Large intestine (tissue), 3 donors: Measurements from ENCODE around the gene MARK2. TPM values are rescaled to one million over a fixed set of nuclear protein-coding genes. Genes with fewer than 3 reads are reported as not detected.

Experiments used
- DNase-seq, 2 donors: peaks; one replicate each; pipeline versions ENCODE4 v3.0.0 to v3.0.0-alpha.2; 2013
- H3K27ac ChIP-seq: one replicate; pipeline ENCODE4 v1.5.1; 2013; ENCODE audit warnings: low read length
- H3K27me3 ChIP-seq: 2 replicates; pipeline ENCODE4 v1.6.1; 2013; ENCODE audit warnings: low read length; ENCODE audit not compliant: control insufficient read depth, insufficient read depth
- H3K36me3 ChIP-seq: 2 replicates; pipeline ENCODE4 v1.6.1; 2013; ENCODE audit warnings: low read length; ENCODE audit not compliant: control insufficient read depth, insufficient read depth
- H3K4me1 ChIP-seq: one replicate; pipeline ENCODE4 v1.6.1; 2013; ENCODE audit warnings: low read length; ENCODE audit not compliant: control insufficient read depth, insufficient read depth
- H3K4me3 ChIP-seq: one replicate; pipeline ENCODE4 v1.5.1; 2013; ENCODE audit warnings: low read length
- H3K9me3 ChIP-seq: one replicate; pipeline ENCODE4 v1.6.1; 2013; ENCODE audit warnings: mild to moderate bottlenecking, low read depth, low read length, moderate library complexity; ENCODE audit not compliant: control insufficient read depth
- WGBS: methylation state at CpG from one replicate; pipeline ENCODE4 v1.1.5; 2013; ENCODE audit warnings: low lambda C conversion rate; ENCODE audit not compliant: insufficient coverage; 5-methylcytosine and 5-hydroxymethylcytosine counted together
- polyA plus RNA-seq: library from polyadenylated mRNA; unstranded; fragments of 120-200 nt; gene quantifications from one replicate; pipeline ENCODE4 v1.2.1, GENCODE V29; 2013

MARK2 gene
- polyA plus RNA-seq, 1 donor: 49.3 TPM

DNA sequence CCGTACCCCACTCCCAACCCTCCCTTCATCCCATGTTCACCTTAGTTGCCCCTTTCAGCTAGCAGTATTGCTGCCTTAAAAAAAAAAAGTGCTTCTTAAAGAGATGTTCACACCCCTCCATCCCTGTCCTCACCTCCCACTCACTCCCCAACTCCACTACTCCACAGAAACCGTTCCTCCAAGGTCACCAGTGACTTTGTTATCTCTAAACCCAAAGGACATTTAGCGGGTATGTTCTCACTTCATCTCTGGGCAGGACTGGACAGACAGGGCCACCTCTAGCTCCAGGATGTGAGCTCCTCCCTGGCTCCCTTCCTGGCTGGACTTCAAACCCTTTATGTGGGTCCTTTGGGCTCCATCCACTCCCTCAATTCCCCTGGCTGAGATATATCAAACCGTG, 84.4 kb downstream of the MARK2 start:
- no peak overlapping the region for H3K4me3 ChIP-seq
- H3K27me3 ChIP-seq: no peaks in the 10 kb centered on the region
- peaks cover 31% of the 10 kb centered on the region for H3K4me1 ChIP-seq
- H3K36me3 ChIP-seq: no peaks in the 10 kb centered on the region
- H3K9me3 ChIP-seq: peaks cover 2% of the 10 kb centered on the region
- no peak for DNase-seq
- WGBS: 42% methylated on average over 2 of the region's 4 CpGs
- no peak overlapping the region for H3K27ac ChIP-seq

GRCh38 chr11:63929616-63930015, 90.7 kb downstream of the MARK2 start:
- H3K27me3 ChIP-seq: no peaks in the 10 kb centered on the region
- H3K36me3 ChIP-seq: no peaks in the 10 kb centered on the region
- no peaks in the 10 kb centered on the region for H3K4me1 ChIP-seq
- no peaks in the 10 kb centered on the region for H3K9me3 ChIP-seq
- no peak for DNase-seq
- no peak overlapping the region for H3K27ac ChIP-seq
- no peak overlapping the region for H3K4me3 ChIP-seq
- WGBS: no CpG with 5 or more reads among the region's 5 CpGs

- no peaks in the 10 kb centered on the region for H3K27me3 ChIP-seq
- no peak for DNase-seq
- no peaks in the 10 kb centered on the region for H3K9me3 ChIP-seq
- H3K27ac ChIP-seq: no peak overlapping the region
- H3K4me3 ChIP-seq: no peak overlapping the region
- 60% methylated on average over 1 of the region's 6 CpGs for WGBS
- H3K4me1 ChIP-seq: no peaks in the 10 kb centered on the region
- H3K36me3 ChIP-seq: no peaks in the 10 kb centered on the region
These were observed 92.1 kb downstream of the MARK2 start for GRCh38 chr11:63931045-63931444.

- H3K36me3 ChIP-seq: no peaks in the 10 kb centered on the region
- no peaks in the 10 kb centered on the region for H3K9me3 ChIP-seq
- DNase-seq: no peak
- H3K27me3 ChIP-seq: no peaks in the 10 kb centered on the region
- no peak overlapping the region for H3K4me3 ChIP-seq
- no CpG with 5 or more reads among the region's 12 CpGs for WGBS
- H3K4me1 ChIP-seq: no peaks in the 10 kb centered on the region
- no peak overlapping the region for H3K27ac ChIP-seq
These were observed 93.0 kb downstream of the MARK2 start for GRCh38 chr11:63931876-63932275.

- Histone ChIP-seq H3K4me3 (no peak overlapping the region), H3K27me3 (no peaks in the 10 kb centered on the region), H3K27ac (no peak overlapping the region), H3K36me3 (no peaks in the 10 kb centered on the region), H3K4me1 (no peaks in the 10 kb centered on the region), H3K9me3 (no peaks in the 10 kb centered on the region)
- no CpG with 5 or more reads among the region's 1 CpG for WGBS
- DNase-seq: no peak
These were observed 94.5 kb downstream of the MARK2 start for GRCh38 chr11:63933459-63933858.

DNA sequence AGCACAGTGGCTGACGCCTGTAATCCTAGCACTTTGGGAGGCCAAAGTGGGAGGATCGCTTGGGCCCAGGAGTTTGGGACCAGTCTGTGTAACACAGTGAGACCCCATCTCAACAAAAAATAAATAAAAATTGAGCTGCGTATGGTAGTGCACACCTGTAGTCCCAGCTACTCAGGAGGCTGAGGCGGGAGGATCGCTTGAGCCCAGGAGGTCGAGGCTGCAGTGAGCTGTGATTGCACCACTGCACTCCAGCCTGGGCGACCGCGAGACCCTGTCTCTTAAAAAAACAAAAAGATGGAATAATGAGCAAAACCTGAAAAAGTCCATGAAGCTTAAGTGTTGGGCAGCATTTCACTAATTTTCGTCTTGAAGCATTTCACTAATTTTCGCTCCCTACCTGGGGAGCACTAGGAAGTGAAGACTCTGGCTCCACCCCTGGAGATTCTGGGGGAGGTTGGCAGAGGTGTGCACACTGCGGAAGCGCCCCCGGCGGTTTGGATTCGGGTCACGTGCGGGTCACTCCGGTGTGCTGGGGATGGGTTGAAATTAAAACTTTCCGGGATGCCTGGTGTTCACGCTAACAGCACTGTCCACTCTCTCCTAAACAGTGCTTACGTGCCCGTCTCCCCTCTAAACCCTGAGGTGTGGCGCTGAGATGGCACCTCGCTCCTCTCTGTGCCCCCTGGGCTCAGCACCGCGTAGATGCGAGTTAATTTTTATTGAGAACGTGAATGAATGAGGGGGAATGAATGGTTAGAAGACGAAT, 99.0 kb downstream of the MARK2 start:
- Histone ChIP-seq H3K27ac (peak overlapping the region; percentile 46), H3K9me3 (no peaks in the 10 kb centered on the region), H3K4me3 (peak overlapping the region; percentile 45), H3K4me1 (peaks cover 7% of the 10 kb centered on the region), H3K27me3 (no peaks in the 10 kb centered on the region), H3K36me3 (no peaks in the 10 kb centered on the region)
- DNase-seq: no peak
- WGBS: 24% methylated on average over 5 of the region's 30 CpGs

DNA sequence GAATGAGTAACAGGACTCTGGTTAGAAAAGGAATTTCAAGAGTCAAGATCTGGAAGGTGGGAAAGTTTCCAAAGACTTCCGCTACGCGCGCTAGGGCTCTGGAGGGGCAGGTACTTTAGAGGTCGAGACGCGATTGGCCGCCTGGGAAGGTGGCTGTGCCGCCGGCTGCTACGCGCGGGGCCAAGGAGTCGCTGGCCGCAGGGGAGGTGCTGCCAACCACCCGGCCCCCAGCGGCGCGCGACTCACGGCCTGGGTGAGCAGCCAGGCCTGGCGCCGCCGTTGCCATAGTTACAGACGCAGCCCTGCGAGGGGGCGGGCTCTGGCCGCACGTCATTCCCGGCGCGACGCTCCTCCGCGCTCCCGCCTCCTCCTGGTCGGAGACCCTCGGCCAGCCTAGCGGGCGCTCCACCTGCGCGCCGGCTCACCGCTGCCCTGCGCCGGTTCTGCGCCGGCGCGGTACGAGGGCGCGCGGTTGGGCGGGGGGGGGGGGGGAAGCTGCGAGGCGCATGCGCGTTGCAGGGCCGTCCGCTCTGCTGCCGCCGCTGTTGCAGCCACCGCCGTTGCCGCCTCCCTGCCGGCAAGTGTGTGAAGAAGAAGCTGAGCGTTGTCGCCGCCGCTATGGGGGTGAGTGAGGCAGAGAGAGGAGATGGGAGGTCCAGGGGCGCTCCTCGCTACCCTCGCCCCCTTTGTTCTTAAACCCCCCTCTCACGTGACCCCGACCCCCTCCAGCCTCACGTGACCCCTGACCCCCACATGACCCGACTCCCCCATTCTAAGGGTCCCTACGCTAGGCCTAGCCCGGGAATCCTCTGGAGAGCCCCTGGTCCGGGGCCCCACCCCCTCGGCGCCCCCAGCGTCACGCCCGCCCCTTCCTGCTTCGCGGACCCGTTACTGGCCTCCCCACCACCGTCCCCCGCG, 99.8 kb downstream of the MARK2 start, which contains the start of gene NAA40:
Gene NAA40 (plus strand): TSS at position 524 of the 918 bp plus-strand sequence. CDS start 95 bp downstream, at position 619.
- Histone ChIP-seq H3K27me3 (no peaks in the 10 kb centered on the region), H3K9me3 (no peaks in the 10 kb centered on the region), H3K4me3 (peak within 1 kb of the TSS; percentile 63), H3K36me3 (no peaks in the 10 kb centered on the region), H3K4me1 (peaks cover 13% of the 10 kb centered on the region), H3K27ac (peak within 1 kb of the TSS; percentile 49)
- DNase-seq: peak; percentile 98 to 99
- WGBS: no CpG with 5 or more reads among the region's 92 CpGs

- Histone ChIP-seq H3K9me3 (no peaks in the 10 kb centered on the region), H3K27ac (peak overlapping the region; percentile 49), H3K4me1 (peaks cover 13% of the 10 kb centered on the region), H3K36me3 (no peaks in the 10 kb centered on the region), H3K27me3 (no peaks in the 10 kb centered on the region), H3K4me3 (peak overlapping the region; percentile 63)
- peak in 1 of 2 donors; percentile 63 for DNase-seq
- WGBS: no CpG with 5 or more reads among the region's 26 CpGs
These were observed 100.5 kb downstream of the MARK2 start for GRCh38 chr11:63939397-63939891.

DNA sequence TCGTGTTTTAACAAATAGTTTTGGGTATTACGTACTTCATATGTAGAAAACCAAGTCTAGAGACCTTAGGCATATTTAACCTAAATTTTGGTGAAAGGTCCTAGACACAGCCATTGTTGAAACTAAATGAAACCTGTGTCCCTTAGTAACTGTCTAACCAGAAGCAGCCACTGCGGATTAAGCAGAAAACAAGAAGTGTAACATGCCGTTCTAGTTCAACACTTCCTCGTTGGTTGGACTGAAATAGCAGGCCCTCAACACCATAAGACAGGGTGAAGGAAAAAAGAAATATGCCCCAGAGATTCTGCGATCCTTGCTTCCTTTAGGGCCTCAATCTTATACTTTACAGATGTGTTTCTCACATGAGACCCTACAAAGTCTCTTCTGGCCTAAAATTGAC, 101.9 kb downstream of the MARK2 start:
- no peaks in the 10 kb centered on the region for H3K9me3 ChIP-seq
- WGBS: 100% methylated on average over 2 of the region's 6 CpGs
- no peak overlapping the region for H3K27ac ChIP-seq
- H3K4me3 ChIP-seq: no peak overlapping the region
- H3K4me1 ChIP-seq: peaks cover 22% of the 10 kb centered on the region
- DNase-seq: no peak
- no peaks in the 10 kb centered on the region for H3K36me3 ChIP-seq
- H3K27me3 ChIP-seq: no peaks in the 10 kb centered on the region

- Histone ChIP-seq H3K27ac (no peak overlapping the region), H3K4me1 (peaks cover 22% of the 10 kb centered on the region)
These were observed 103.0 kb downstream of the MARK2 start for GRCh38 chr11:63941901-63942300.

More at GRCh38 chr11:63941901-63942300, 103.0 kb downstream of the MARK2 start:
- Histone ChIP-seq H3K27me3 (no peaks in the 10 kb centered on the region), H3K4me3 (no peak overlapping the region), H3K36me3 (peaks cover 10% of the 10 kb centered on the region), H3K9me3 (no peaks in the 10 kb centered on the region)
- no peak for DNase-seq
- WGBS: 100% methylated on average over 1 of the region's 4 CpGs
